PC-3 (cell line): Measurements from ENCODE around the gene NDUFV1. TPM values are rescaled to one million over a fixed set of nuclear protein-coding genes. Genes with fewer than 3 reads are reported as not detected.
A peak's percentile ranks its signal among the peaks of the same experiment; 100 is the strongest.

Experiments
- ATAC-seq: fragments of 200-7000 bp; cut with Tn5 transposase; 2 replicates; pipeline ENCODE4 v1.9.1; 2020; ENCODE audit warnings: mild to moderate bottlenecking, moderate library complexity
- BruUV-seq: library from RNA; stranded (reverse); fragments of 400-500 nt; replicated peaks from 2 replicates; lab custom pipeline; 2021; lab: Mats Ljungman, UMichigan
- CTCF ChIA-PET: fragments of 300-600 bp; sonication (Branson Sonifier 250); formaldehyde crosslinking; loops from one replicate; lab custom pipeline; 2022; ENCODE audit warnings: antibody characterized with exemption; lab: Charles Lee
- POLR2A ChIA-PET: fragments of 300-600 bp; sonication (Branson Sonifier 250); formaldehyde crosslinking; loops from one replicate; lab custom pipeline; 2022; ENCODE audit warnings: antibody characterized with exemption; ENCODE audit not compliant: unreplicated experiment; lab: Charles Lee
- DNase-seq: peaks from one replicate; pipeline ENCODE4 v3.0.0-alpha.2; 2015
- H2AFZ ChIP-seq: fragments of 300-600 bp; sonication (generic); 2 replicates; pipeline ENCODE4 v1.6.0; 2016; ENCODE audit warnings: antibody characterized with exemption, low read length
- H3F3A ChIP-seq: fragments of 300-600 bp; sonication (generic); one replicate; pipeline ENCODE4 v1.6.0; 2017; ENCODE audit warnings: antibody characterized with exemption, low read length, control low read depth, mild to moderate bottlenecking; ENCODE audit not compliant: unreplicated experiment
- H3K27ac ChIP-seq: fragments of 300-600 bp; sonication (generic); 2 replicates; pipeline ENCODE4 v1.5.1; 2016; ENCODE audit warnings: mild to moderate bottlenecking, low read length
- H3K27me3 ChIP-seq: fragments of 300-600 bp; sonication (generic); 2 replicates; pipeline ENCODE4 v1.6.1; 2016; ENCODE audit warnings: low read length, mixed read lengths
- H3K36me3 ChIP-seq: fragments of 300-600 bp; sonication (generic); 2 replicates; pipeline ENCODE4 v1.6.1; 2016; ENCODE audit warnings: low read depth, mixed run types, low read length, mixed read lengths
- H3K4me1 ChIP-seq: fragments of 300-600 bp; sonication (generic); 2 replicates; pipeline ENCODE4 v1.5.1; 2016; ENCODE audit warnings: low read length; ENCODE audit not compliant: insufficient read depth
- H3K4me2 ChIP-seq: fragments of 300-600 bp; sonication (generic); 2 replicates; pipeline ENCODE4 v1.6.0; 2016; ENCODE audit warnings: low read length
- H3K4me3 ChIP-seq: fragments of 300-600 bp; sonication (generic); 2 replicates; pipeline ENCODE4 v1.5.1; 2016; ENCODE audit warnings: mild to moderate bottlenecking, low read length, mixed read lengths
- H3K79me2 ChIP-seq: fragments of 300-600 bp; sonication (generic); 2 replicates; pipeline ENCODE4 v1.6.1; 2017; ENCODE audit warnings: low read length, mixed read lengths
- H3K9ac ChIP-seq: fragments of 300-600 bp; sonication (generic); 2 replicates; pipeline ENCODE4 v1.6.0; 2016; ENCODE audit warnings: mild to moderate bottlenecking, low read length
- H3K9me2 ChIP-seq: fragments of 300-600 bp; sonication (generic); replicated peaks from 2 replicates; pipeline ENCODE4 v1.6.1; 2016; ENCODE audit warnings: mixed run types, low read length, mixed read lengths
- H3K9me3 ChIP-seq: fragments of 300-600 bp; sonication (generic); 2 replicates; pipeline ENCODE4 v1.6.1; 2016; ENCODE audit warnings: low read length, mixed read lengths
- H4K20me1 ChIP-seq: fragments of 300-600 bp; sonication (generic); 2 replicates; pipeline ENCODE4 v1.6.1; 2016; ENCODE audit warnings: low read length, mixed read lengths
- EZH2 ChIP-seq: fragments of 300-600 bp; sonication (generic); IDR thresholded peaks from one replicate; pipeline ENCODE4 v1.6.1; 2017; ENCODE audit warnings: antibody characterized with exemption, mild to moderate bottlenecking, low read length; ENCODE audit not compliant: unreplicated experiment
- EZH2phosphoT487 ChIP-seq: fragments of 300-600 bp; sonication (generic); IDR thresholded peaks from 2 replicates; pipeline ENCODE4 v1.6.1; 2018; ENCODE audit warnings: mild to moderate bottlenecking, antibody characterized with exemption, low read length, borderline replicate concordance
- intact Hi-C: fragments of 100-400 bp; cut with micrococcal nuclease; formaldehyde crosslinking; loops from 2 replicates; pipeline ENCODE4 v1.9.0; 2023
- total RNA-seq: library from RNA; depleted of rRNA; stranded (reverse); fragments of >200 nt; gene quantifications from 2 replicates; pipeline ENCODE4 v1.2.3, GENCODE V29; 2014
- TF ChIP-seq, protein P1 (sequence below): fragments of 300-600 bp; sonication (generic); conservative IDR thresholded peaks from 2 replicates; pipeline ENCODE4 v1.5.1; 2017; ENCODE audit warnings: antibody characterized with exemption, low read depth, mild to moderate bottlenecking, low read length

Gene NDUFV1
- total RNA-seq, 1 experiment from 2014 or later, result 499 TPM

GRCh38 chr11:67613960-67614715 lies 7.4 kb downstream of the NDUFV1 start:
- Histone ChIP-seq H3K79me2 (no peaks in the 10 kb centered on the region), H3K9me3 (no peaks in the 10 kb centered on the region), H3K4me1 (no peaks in the 10 kb centered on the region), H3K4me2 (no peak overlapping the region), H3K27ac (no peak overlapping the region), H3K4me3 (no peak overlapping the region), H3K9me2 (no peaks in the 10 kb centered on the region), H3K9ac (no peak overlapping the region), H2AFZ (no peak overlapping the region), H3F3A (no peaks in the 10 kb centered on the region), H3K36me3 (peaks cover 18% of the 10 kb centered on the region), H3K27me3 (no peaks in the 10 kb centered on the region), H4K20me1 (no peaks in the 10 kb centered on the region)
- ATAC-seq (peak; percentile 55), DNase-seq (peak; percentile 53)
- BruUV-seq, result no TSS peak
- intact Hi-C loops, result no loop called here
- ChIA-PET CTCF (interaction anchor here (0.6 to 1.1 kb wide), 6 partner anchors 16 to 44 kb away, joined by 3 to 7 read pairs (median 3); partner anchors contain the start of genes GSTP1 and NUDT8), POLR2A (no interaction called here)
- no peak for TF ChIP-seq EZH2phosphoT487
- TF ChIP-seq, protein P1, sequence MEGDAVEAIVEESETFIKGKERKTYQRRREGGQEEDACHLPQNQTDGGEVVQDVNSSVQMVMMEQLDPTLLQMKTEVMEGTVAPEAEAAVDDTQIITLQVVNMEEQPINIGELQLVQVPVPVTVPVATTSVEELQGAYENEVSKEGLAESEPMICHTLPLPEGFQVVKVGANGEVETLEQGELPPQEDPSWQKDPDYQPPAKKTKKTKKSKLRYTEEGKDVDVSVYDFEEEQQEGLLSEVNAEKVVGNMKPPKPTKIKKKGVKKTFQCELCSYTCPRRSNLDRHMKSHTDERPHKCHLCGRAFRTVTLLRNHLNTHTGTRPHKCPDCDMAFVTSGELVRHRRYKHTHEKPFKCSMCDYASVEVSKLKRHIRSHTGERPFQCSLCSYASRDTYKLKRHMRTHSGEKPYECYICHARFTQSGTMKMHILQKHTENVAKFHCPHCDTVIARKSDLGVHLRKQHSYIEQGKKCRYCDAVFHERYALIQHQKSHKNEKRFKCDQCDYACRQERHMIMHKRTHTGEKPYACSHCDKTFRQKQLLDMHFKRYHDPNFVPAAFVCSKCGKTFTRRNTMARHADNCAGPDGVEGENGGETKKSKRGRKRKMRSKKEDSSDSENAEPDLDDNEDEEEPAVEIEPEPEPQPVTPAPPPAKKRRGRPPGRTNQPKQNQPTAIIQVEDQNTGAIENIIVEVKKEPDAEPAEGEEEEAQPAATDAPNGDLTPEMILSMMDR, result peak; percentile 79
- no peak for TF ChIP-seq EZH2

DNA sequence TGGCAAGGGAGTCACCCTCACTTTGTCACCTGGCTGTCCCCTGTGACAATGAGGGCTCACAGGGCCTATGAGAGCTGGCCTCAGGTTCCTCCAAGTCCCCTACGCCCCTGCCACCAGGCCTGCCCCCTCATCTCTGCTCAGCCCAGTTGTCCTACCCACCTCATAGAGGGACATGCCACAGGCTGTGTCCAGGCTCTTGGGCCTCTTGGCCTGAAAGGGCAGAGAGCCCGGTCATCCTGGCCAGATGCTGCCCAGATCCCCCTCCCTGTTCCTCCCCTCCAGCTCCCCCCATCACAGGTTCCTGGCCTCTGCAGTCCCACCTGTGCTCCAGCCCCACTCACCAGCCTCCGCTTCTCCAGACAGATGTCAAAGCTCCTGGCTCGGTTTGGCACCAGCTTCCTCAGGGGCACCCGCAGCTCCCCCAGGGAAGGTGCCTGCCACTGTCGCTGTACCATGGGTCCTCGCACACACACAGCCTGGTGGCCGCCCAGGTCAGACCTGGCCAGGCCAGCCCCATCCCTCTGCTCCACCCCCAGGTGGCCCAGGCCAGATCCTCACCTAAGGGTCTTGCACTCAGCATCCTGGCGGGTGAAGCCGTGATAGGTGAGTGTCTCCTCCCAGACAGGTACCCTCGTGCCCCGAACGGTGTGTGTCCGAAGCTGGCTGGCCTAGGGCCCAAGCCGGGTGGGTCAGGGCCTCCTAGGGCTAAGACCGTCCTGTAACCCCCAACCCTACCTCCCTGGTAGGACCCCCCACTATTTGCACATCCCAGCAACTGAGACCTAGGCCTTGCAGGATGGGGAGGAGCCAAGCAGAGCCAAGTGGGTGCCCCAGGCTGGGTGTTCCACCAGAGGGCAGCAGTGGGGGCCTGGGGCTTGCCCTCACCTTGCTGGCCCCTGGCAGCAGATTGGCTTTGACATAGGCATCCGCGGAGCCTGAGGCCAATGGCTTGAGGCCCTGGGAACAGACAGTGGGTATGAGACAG lies 8.3 kb downstream of the NDUFV1 start:
- ChIA-PET POLR2A (interaction anchor here (0.6 kb wide), 1 partner anchor 1302 kb away, joined by 4 read pairs; no protein-coding TSS in a partner anchor), CTCF (interaction anchor here (0.8 to 1.1 kb wide), 4 partner anchors 15 to 43 kb away, joined by 3 to 7 read pairs (median 3); partner anchors contain the start of genes GSTP1 and NUDT8)
- H3K27me3 ChIP-seq, result no peaks in the 10 kb centered on the region
- ATAC-seq (peak; percentile 65), DNase-seq (peak; percentile 62)
- no TSS peak for BruUV-seq
- no peak overlapping the region for H3K4me2 ChIP-seq
- H3K9me3 ChIP-seq, result no peaks in the 10 kb centered on the region
- TF ChIP-seq EZH2phosphoT487, result no peak
- TF ChIP-seq EZH2, result no peak
- TF ChIP-seq, protein P1, result peak; percentile 79
- H3K4me1 ChIP-seq, result no peaks in the 10 kb centered on the region
- H3K9me2 ChIP-seq, result no peaks in the 10 kb centered on the region
- H2AFZ ChIP-seq, result no peak overlapping the region
- H3K4me3 ChIP-seq, result no peak overlapping the region
- H3K79me2 ChIP-seq, result no peaks in the 10 kb centered on the region
- intact Hi-C loops, result no loop called here
- H3K9ac ChIP-seq, result no peak overlapping the region
- no peak overlapping the region for H3K27ac ChIP-seq
- peaks cover 13% of the 10 kb centered on the region for H3K36me3 ChIP-seq
- H4K20me1 ChIP-seq, result no peaks in the 10 kb centered on the region
- no peaks in the 10 kb centered on the region for H3F3A ChIP-seq
